Epithelial cell of prostate (primary cell): Measurements from ENCODE around the gene RAB7B.
"Not testable (repeated sequence)": the region's sequence is repeated elsewhere in the genome, so short reads cannot be mapped to it uniquely, and the experiment has no call there.

Experiments
- DNase-seq: peaks from one replicate; pipeline ENCODE4 v3.0.0-alpha.2; 2011; ENCODE audit warnings: low read depth, low spot score
- H3K27ac ChIP-seq: fragments of 450-650 bp; 2 replicates; pipeline ENCODE4 v1.5.1; 2017; ENCODE audit warnings: mild to moderate bottlenecking

RAB7B gene, protein sequence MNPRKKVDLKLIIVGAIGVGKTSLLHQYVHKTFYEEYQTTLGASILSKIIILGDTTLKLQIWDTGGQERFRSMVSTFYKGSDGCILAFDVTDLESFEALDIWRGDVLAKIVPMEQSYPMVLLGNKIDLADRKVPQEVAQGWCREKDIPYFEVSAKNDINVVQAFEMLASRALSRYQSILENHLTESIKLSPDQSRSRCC

DNA sequence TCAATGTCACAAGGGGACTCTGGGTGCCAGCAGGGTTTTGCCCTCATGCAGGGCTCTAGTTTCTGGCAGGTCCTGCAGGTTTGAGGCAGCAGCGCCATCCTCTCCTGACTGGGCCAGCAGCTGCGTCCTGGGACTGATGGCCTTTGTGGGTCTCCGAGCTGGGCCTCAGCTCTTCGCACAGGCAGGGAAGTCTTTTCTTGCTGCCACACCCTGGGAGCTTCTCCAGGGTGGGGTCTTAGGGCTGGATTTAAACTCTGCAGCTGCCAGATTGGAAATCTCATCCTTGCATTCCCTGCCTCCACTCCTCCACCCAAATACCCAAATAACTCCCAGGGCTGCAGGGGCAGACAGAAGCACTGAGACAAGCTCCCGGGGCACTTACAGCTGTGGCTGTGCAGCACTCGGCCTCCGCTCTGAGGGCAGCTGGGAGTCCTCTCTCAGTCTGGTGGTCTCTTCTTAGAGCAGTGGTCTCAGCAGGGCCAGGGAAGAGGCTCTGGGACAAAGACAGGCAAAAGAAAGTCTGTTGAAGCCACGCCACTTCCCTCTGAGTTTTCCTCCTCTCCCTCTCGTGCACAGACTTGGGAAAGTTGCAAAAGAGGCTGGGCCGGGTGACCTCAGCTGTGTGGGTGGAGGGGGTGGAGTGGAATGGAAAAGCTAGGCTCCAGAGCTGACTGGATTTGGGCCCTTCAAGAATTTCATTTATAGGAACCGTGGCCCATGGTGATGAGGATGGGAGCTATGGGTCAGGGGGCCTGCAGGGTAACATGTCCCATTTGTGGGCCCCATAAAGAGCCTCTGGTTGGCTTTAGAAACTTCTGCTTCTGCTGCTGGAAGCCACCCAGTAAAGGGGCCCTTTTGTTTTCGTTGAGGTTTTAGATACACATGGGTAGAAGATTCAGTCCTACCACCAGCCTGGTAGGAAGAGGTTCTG, at the start of gene RAB7B:
RAB7B (minus strand) TSS at position 525 of the 931 bp plus-strand sequence. CDS start 9,260 bp downstream, outside the sequence.
- no peak for DNase-seq
- H3K27ac ChIP-seq: peak within 1 kb of the TSS; percentile 86

DNA sequence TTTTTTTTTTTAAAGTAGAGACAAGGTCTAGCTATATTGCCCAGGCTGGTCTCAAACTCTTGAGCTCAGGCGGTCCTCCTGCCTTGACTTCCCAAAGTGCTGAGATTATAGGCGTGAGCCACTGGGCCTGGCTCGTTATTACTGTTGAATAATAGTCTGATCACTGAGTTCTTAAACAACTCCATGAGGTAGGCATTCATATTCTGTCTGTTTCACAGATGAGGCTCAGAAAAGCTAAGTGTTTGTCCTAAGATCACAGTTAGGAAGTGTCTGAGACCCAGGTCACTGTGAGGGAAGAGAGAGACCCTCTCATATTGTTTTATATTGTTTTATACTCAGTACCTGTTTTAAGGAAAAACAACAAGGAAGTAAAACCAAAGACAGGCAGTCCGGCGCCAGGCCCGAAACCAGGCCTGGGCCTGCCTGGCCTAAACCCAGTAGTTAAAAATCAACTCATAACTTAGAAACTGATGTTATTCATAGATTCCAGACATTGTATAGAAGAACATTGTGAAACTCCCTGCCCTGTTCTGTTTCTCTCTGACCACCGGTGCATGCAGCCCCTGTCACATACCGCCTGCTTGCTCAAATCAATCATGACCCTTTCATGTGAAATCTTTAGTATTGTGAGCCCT, 49.2 kb upstream of the RAB7B start:
- peak overlapping the region; percentile 41 for H3K27ac ChIP-seq
- DNase-seq: not testable (repeated sequence)

DNA sequence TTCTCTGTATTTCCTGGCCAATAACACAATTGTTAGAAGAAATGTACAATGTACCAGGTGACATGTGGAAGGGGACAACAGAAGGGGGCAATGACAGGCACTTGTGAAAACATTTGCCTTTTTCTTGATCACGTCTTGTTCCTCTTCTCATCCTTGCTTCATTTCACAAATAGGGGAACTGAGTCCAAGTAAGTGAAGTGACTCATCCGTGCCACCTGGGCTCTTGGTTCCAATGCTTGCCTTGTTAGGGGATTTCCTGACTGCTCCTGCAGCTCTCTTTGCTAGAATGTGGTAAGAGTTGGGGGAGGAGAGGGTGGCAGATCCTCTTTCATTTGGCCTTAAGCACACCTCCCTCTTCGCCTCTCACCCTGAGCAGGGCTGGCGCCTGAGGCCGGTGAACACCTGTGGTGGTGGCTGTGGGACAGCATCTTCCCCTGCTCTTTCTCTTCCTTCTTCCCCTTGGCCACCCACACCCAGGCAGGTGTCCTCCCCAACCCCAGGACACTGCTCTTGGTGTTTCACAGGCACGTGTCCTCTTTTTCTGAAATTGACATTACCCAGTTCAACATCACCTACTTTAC, 47.5 kb upstream of the RAB7B start:
- H3K27ac ChIP-seq: no peak overlapping the region
- DNase-seq: peak; percentile 31

DNA sequence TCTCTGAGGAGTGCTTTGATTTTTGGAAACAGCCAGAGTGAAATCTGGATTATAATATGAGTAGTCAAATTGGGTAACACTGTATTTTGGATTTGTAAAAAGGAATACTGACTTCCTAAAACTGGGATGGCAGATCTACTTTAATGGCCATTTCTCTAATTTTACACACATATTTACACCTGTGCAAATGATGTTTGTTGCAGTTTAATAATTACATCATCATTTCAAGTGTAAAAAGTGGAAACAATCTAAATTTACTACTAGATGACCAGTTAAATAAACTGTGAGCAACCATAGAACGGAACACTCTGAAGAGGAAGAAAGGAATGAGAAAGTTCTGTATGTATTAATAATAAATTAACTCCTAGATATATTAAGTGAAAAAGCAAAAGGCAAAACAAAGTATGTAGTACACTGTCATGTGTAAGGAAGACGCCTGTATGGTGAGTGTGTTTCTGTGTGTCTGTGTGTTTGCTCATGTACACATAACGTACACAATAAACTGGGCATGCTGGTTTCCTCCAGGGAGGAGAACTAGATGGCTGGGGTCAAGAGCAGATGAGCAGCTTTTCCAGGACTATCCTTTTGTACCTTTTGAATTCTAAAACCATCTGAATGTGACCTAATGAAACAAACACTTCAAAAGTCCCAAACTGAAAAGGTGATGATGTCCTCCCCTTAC, 46.9 kb upstream of the RAB7B start:
- no peak overlapping the region for H3K27ac ChIP-seq
- DNase-seq: no peak

DNA sequence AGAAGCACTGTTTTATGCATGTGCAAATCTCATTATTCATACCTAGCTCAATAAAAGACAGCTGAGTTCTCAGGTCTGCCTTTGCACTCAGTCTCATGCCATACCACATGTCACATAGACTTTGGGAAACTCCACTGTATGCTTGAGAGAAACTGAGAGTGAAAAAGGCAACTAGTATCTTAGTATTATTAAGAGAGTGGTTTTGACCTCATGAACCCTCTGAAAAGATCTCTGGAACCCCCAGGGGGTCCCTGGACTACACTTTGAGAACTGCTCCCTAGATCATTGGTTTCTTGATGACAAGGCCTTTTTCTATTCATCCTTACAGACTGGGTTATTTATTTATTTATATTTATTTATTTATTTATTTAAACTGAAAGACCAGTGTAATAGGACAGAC, 46.1 kb upstream of the RAB7B start:
- no peak for DNase-seq
- H3K27ac ChIP-seq: no peak overlapping the region

DNA sequence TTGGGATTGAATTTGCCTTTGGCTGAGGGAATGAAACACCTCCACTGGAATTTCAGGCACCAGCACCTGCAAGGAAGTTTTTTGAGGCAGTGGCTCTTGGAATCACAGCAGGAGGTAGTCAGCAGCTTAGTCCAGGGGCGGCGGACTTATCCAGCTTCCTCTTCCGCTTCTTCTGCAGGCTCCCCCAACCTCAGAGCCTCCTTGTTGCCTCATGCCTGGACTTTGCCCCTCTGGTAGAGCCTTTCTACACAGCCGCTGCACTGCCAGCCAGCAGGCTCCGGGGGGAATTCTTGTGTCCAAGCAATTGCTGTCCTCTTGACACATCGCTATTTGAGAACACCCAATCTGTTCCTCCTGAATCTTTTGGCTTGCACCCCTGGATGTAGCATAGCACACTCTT, 45.4 kb upstream of the RAB7B start:
- no peak for DNase-seq
- H3K27ac ChIP-seq: no peak overlapping the region

DNA sequence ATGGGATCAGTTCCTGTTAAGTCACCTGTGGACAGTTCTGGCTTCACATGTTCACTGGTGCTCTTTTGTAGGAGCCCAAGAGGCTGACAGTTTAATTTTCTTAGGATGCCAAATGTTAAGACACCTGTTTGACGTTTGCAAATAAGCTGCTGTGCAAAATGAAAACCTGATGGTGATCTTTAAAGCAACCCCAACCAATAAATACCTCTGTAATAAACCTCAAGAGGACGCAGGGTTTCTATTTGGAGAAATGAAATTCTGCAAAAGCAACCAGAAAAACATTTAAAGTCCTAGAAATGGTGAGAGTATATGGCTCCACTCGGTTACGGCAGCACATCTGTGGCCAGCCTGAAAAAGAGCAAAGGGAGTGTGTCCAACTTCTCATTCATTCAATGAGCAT, 44.1 kb upstream of the RAB7B start:
- DNase-seq: no peak
- H3K27ac ChIP-seq: no peak overlapping the region

DNA sequence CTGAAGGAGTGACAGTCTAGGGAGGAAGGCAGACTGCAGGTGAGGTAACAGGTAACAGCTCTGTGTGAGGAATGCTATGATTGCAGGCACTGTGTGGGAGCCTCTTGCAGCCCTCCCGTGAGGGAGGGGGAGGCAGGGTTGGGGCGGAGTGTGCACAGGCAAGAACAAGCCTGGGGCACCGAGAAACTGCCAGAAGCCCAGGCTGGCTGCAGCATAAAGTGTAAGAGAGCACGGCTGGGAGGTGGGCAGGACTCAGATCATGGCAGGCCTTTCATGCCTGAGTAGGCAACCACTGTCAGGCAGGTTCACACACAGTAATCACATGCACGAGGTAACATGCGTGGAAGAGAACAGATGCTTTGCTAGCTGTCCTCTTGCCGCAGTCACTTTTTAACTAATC, 38.4 kb upstream of the RAB7B start:
- peak; percentile 26 for DNase-seq
- H3K27ac ChIP-seq: no peak overlapping the region

DNA sequence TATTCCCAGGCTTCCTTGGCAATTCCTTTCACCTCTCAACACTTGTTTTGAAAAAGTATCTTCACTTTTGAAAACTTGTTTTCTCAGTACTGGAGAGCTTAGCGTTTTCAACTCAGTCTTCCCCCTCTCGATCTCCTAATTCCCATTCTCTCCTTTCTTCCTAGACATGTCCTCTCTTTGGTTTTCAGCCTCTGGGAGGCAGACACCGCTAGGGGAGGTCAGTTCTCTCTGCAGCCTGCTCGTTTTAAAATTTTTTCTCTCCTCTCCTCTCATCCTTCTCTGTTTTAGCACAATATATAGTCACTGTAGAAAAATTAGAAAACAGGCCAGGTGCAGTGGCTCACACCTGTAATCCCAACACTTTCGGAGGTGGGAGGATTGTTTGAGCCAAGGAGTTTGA, 37.1 kb upstream of the RAB7B start:
- no peak overlapping the region for H3K27ac ChIP-seq
- no peak for DNase-seq

DNA sequence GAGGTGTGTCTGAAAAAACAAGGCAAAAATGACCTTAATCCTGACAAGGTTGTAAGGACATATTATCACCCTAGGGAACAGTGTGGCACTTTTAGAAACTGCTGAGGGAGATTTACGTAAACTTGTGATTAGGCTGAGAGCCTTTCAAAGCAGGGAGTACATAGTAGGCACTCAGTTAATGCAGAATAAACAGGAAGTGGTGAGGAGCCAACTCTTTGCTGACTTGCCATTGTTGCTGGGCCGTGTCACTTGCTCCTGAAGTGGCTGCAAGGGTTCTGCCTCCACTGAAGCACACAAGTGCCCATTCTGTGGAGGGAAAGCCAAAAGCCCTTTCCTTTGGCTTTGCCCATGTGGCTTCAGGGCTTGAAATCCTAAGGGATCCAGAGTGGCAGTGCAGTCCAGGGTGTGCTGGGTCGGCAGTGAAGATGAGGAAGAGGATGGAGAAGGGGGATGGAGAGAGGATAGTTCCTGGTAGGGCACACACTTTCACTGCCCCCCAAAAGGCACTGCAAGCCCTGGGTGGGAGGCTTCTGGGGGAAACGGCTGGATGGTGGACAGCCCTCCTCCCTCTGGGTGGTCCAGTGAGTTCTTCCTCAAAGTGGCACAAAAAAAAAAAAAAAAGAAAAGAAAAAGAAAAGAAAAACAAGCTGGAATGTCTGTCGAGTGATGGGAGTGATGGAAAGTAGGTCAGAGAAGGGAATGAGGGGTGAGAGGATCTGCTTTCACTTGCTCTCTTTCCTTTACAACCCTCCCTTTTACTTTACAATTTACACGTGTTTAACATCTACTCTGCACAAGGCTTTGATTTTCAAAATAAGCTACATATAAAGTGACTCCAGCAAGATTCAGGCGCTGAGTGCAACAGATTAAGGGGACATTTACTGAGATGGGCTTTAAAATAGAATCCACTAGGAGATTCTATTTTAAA, 36.1 kb upstream of the RAB7B start:
- H3K27ac ChIP-seq: no peak overlapping the region
- DNase-seq: no peak

DNA sequence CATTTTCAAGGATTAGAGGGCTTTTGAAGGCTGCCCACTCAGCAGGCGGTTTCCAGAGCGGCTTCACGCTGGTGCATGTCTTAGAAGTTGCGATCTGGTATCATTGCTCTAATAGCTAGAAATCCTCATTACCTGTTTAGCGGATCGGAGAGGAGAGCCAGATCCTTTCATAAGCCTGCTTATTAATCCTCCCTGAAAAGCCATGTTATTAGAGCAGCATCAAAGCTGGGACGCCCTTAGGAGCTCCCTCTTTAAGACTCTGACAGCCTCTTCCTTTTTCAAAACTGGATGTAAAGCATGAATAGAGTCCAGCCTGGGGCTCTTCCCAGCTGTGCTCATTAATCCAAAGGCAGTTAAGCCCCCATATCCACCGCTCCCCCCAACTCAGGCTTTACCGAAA, 34.4 kb upstream of the RAB7B start:
- no peak for DNase-seq
- H3K27ac ChIP-seq: no peak overlapping the region

DNA sequence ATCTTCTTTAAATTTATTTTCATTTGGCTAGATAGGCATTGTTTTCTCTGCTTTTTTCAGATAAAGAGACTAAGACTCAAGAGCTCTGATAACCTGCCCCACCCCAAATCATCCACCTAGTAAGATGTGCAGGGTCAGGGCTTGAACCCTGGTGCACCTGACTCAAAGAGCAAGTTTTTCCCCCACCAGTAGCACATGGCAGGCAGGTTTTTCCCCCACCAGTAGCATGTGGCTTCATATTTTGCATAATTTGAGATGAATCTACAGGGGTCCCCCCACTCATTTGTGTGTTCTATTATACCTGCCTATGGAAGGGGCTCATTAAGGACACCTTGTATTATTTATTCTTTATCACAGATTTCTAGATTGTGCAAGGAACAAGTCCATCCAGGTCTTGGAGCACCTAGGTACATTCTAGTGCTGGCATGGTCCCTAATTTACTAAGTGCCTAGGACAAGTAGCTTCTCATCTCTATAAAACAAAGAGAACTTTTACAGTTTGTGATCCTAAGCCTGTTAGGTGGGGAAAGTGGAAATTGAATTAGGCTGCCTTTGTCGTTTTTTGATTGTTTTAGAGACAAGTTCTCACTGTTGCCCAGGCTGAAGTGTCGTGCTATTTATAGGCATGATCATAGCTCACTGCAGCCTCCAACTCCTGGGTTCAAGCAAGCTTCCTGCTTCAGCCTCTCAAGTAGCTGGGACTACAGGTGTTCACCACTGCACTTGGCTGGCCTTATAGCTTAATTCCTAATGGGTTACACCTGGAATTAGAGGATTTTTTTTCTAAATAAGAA, 33.7 kb upstream of the RAB7B start:
- no peak for DNase-seq
- H3K27ac ChIP-seq: no peak overlapping the region

DNA sequence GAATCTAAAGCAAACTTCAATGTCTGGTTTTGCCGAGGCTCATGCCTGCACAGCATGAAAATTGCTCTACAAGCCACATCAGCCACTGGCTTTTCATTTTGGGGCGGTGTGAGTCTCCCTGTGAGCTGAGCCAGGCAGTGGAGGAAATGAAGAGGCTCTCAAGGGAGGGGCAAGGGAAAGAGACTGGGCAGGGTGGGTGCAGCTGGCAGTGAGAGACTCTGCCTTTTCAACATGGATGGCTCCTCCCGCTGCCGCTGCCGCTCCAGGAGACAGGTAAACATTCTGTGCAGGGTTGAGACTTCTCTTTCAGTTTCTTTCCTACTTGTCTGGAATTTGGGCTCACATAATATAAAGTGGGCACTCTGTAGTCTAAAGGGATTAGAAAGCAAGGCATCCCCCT, 31.8 kb upstream of the RAB7B start:
- DNase-seq: no peak
- H3K27ac ChIP-seq: no peak overlapping the region

DNA sequence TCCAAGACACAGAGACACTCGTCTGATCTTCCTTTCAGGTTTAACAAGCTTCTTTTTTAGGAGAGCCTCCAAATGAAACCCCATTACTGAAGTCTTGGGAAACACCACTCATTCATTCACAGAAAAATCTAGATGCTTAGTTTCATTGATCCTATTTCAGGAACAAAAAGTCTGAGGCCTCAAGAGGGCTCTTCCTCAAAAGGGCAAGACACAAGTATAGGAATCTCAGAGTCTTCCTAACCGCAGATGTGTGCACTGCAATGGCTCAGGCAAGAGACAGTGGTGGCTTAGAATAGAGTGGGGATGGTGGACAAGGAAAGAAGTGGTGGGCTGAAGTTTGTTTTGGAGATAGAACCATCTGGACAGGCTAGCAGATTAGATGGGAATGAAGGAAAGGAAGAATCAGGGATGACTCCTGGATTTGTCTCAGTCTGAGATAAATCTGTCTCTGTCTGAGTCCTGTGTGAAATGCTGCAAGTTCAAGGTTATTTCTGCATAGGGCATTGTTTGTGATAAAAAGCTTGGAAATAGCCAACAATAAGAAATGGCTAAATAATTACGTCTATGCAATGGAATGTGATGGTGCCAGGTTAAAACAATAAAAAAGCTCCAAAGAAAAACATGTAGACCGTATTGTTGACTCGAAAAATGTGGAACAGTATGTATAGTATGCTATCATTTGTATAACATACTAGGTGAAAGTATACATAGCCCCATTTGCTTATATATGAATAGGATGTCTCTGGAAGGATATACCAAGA, 29.4 kb upstream of the RAB7B start:
- DNase-seq: no peak
- no peak overlapping the region for H3K27ac ChIP-seq

DNA sequence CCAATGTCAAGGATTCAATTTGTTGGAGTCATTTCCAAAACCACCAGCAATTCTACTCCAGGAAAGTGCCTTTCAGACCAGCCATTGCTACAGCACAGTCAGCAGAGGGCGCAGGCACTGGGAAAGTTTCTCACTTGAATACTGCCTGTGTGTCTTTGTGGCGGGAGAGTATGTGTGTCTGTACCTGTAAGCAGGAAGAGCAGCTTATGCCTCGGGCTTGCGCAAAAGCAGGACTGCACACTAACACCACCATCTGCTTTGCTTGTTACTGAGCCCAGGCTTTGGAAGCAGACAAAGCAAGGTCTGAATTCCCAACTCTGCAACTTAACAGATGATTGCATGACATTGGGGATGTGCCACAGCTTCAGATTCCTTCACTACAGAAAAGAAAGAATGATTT, 27.5 kb upstream of the RAB7B start:
- no peak overlapping the region for H3K27ac ChIP-seq
- peak; percentile 74 for DNase-seq

DNA sequence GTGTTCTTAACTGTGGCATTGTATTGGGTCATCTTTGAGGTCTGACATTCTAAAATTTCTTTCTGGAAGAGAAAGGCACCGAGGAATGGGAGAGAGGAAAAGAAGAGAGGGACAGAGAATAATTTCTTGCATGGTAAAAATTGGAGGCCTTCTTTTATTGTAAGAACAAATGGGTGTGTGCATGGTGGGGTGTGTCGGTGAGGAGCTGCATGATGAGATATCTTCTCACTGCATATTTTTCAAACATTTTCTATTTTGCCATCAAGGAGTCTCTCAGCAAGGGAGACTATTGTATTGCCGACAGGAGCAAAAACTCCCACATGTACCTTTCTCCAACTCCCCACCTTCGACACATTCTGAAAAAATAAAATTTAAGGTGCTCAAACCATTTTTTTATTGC, 27.0 kb upstream of the RAB7B start:
- H3K27ac ChIP-seq: no peak overlapping the region
- DNase-seq: no peak

DNA sequence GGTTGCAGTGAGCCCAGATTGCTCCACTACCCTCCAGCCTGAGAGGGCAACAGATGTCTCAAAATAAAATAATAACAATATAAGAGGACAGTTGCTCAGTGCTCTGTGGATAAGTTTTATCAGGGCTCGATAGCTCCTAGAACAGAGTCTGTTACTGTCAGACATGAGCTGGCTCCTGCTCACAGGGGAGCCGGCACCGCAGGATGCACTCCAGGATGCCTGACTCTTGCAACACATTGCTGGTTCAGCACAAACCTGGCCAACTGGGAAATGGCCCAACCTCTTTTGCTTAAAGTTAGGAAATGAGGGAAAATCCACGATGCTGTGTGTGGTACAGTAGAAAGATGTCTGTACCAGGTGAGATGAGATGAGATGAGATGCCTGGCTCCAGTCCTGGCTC, 26.3 kb upstream of the RAB7B start:
- DNase-seq: peak; percentile 24

DNA sequence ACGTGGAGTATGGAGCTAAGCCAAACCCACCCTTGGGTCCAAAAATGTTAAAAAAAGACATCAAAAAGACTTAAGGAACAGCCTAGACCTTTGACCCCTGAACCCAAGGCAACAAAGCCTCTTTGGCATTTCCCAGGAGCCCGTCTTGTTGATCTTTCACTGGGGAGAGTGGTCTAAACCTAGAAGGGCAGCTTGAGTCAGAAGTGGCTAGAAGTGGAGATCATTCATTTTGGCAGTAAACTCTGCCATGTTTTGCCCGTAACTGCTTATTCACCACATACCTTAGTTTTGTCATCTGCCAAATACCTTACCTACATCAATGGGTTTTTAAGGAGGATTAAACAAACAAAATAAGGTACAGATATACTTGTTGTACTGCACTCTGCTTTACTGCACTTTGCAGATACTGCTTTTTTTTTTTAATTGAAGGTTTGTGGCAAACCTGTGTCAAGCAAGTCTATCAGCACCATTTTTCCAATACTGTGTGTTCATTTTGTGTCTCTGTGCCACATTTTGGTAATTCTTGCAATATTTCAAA, 22.2 kb upstream of the RAB7B start:
- H3K27ac ChIP-seq: no peak overlapping the region
- no peak for DNase-seq

More for the DNA sequence above, 26.3 kb upstream of the RAB7B start:
- no peak overlapping the region for H3K27ac ChIP-seq
